Adrenal gland (tissue), 5 donors: Measurements from ENCODE around the gene CFL1.

Experiments used
- CTCF ChIP-seq, 6 experiments: fragments of 450-650 bp in 4 of 6; fragments of 200-600 bp in 2 of 6; sonication (generic) in 1 of 6; IDR thresholded peaks; 1 replicate in 5 of 6; 2 replicates in 1 of 6; pipeline versions ENCODE4 v1.5.1 to v1.8.0; 2016 to 2021; ENCODE audit warnings: antibody characterized with exemption in 6 of 6, mild to moderate bottlenecking in 2 of 6, moderate library complexity in 1 of 6
- POLR2A ChIP-seq, 2 donors: fragments of 450-650 bp; IDR thresholded peaks; one replicate each; pipeline ENCODE4 v1.6.1; 2017; ENCODE audit warnings: antibody characterized with exemption in 2 of 2, mild to moderate bottlenecking in 2 of 2, moderate library complexity in 1 of 2
- donor health status: DM: no; HTN: no; CAD: no.

- TF ChIP-seq CTCF (IDR thresholded peaks at IDR 0.05) = no peak
- no peak for TF ChIP-seq POLR2A (IDR thresholded peaks at IDR 0.05)
These were observed 38.3 kb upstream of the CFL1 start for GRCh38 chr11:65896034-65896999.
